OCI-LY7 (cell line): ENCODE measurements around the gene LRP5. TPM values are rescaled to one million over a fixed set of nuclear protein-coding genes. Genes with fewer than 3 reads are reported as not detected.

ENCODE experiments used
- BruUV-seq: library from RNA; stranded (reverse); fragments of 400-500 nt; replicated peaks from 2 replicates; lab custom pipeline; 2021; lab: Mats Ljungman, UMichigan
- CTCF ChIA-PET: fragments of 300-600 bp; sonication (Branson Sonifier 250); formaldehyde crosslinking; loops from one replicate; lab custom pipeline; 2022; ENCODE audit warnings: antibody characterized with exemption; ENCODE audit not compliant: unreplicated experiment; lab: Charles Lee
- POLR2A ChIA-PET: fragments of 300-600 bp; sonication (Branson Sonifier 250); formaldehyde crosslinking; loops from one replicate; lab custom pipeline; 2022; ENCODE audit warnings: antibody characterized with exemption; lab: Charles Lee
- DNase-seq: peaks from one replicate; pipeline ENCODE4 v3.0.0-alpha.2; 2015; ENCODE audit warnings: low spot score
- H2AFZ ChIP-seq: fragments of 200-600 bp; sonication (generic), shearing (Covaris generic); 2 replicates; pipeline ENCODE4 v1.6.1; 2014; ENCODE audit warnings: mild to moderate bottlenecking, antibody characterized with exemption, low read length, moderate library complexity
- H3K27ac ChIP-seq: fragments of 200-600 bp; sonication (generic); 2 replicates; pipeline ENCODE4 v1.5.1; 2014; ENCODE audit warnings: mixed run types, low read depth, mild to moderate bottlenecking, moderate library complexity, low read length, inconsistent platforms; ENCODE audit not compliant: poor library complexity, severe bottlenecking
- H3K36me3 ChIP-seq: fragments of 200-600 bp; sonication (generic); 2 replicates; pipeline ENCODE4 v1.6.1; 2014; ENCODE audit warnings: mild to moderate bottlenecking, antibody characterized with exemption, low read length, moderate library complexity, mixed read lengths; ENCODE audit not compliant: insufficient read depth
- H3K4me1 ChIP-seq: fragments of 200-600 bp; sonication (generic); 2 replicates; pipeline ENCODE4 v1.5.1; 2014; ENCODE audit warnings: mild to moderate bottlenecking, low read length; ENCODE audit not compliant: insufficient read depth, poor library complexity, severe bottlenecking
- H3K4me2 ChIP-seq: fragments of 200-600 bp; sonication (generic); 2 replicates; pipeline ENCODE4 v1.6.1; 2014; ENCODE audit warnings: mild to moderate bottlenecking, low read length
- H3K4me3 ChIP-seq: fragments of 200-600 bp; sonication (generic); 2 replicates; pipeline ENCODE4 v1.5.1; 2014; ENCODE audit warnings: mild to moderate bottlenecking, low read depth, low read length; ENCODE audit not compliant: poor library complexity, severe bottlenecking
- H3K79me2 ChIP-seq: fragments of 200-600 bp; sonication (generic); 2 replicates; pipeline ENCODE4 v1.6.1; 2016; ENCODE audit warnings: low read depth, mild to moderate bottlenecking, low read length, moderate library complexity, mixed read lengths; ENCODE audit not compliant: insufficient read depth
- H3K9me2 ChIP-seq: fragments of 200-600 bp; sonication (generic); 2 replicates; pipeline ENCODE4 v1.6.1; 2016; ENCODE audit warnings: mild to moderate bottlenecking, low read length, mixed read lengths; ENCODE audit not compliant: insufficient read depth
- H3K9me3 ChIP-seq: fragments of 200-600 bp; sonication (generic); 2 replicates; pipeline ENCODE4 v1.6.1; 2014; ENCODE audit warnings: mild to moderate bottlenecking, mixed run types, low read length, mixed read lengths
- H4K20me1 ChIP-seq: fragments of 200-600 bp; sonication (generic); 2 replicates; pipeline ENCODE4 v1.6.1; 2014; ENCODE audit warnings: mild to moderate bottlenecking, antibody characterized with exemption, low read length, moderate library complexity, mixed read lengths; ENCODE audit not compliant: insufficient read depth
- CTCF ChIP-seq: fragments of 200-600 bp; sonication (generic); conservative IDR thresholded peaks from 2 replicates; pipeline ENCODE4 v1.5.1; 2014; ENCODE audit warnings: mild to moderate bottlenecking, antibody characterized with exemption, low read length, moderate library complexity, mixed read lengths
- EZH2phosphoT487 ChIP-seq: fragments of 200-600 bp; sonication (generic); IDR thresholded peaks from 2 replicates; pipeline ENCODE4 v1.6.1; 2018; ENCODE audit warnings: low read depth, borderline replicate concordance, mild to moderate bottlenecking, mixed run types, antibody characterized with exemption, low read length, moderate library complexity, mixed read lengths
- intact Hi-C: fragments of 100-400 bp; cut with micrococcal nuclease; formaldehyde crosslinking; loops from one replicate; pipeline ENCODE4 v1.10.0; 2022; ENCODE audit not compliant: unreplicated experiment
- total RNA-seq, 2 experiments: library from RNA; depleted of rRNA in 1 of 2; stranded (reverse); fragments of >200 nt in 1 of 2; shearing (Covaris generic) in 1 of 2; gene quantifications; 2 replicates each; pipeline ENCODE4 v1.2.3, GENCODE V29; 2014 to 2022

The LRP5 gene
- total RNA-seq, 2 experiments from 2014 or later: 0.60 TPM; not detected in 1

- H2AFZ ChIP-seq: peak overlapping the region; percentile 89
- CTCF ChIA-PET: no interaction called here
- DNase-seq: peak; percentile 93
- H3K36me3 ChIP-seq: no peaks in the 10 kb centered on the region
- H4K20me1 ChIP-seq: no peaks in the 10 kb centered on the region
- intact Hi-C loops: loop anchor here (5.0 kb wide), 1 partner anchor 77 kb away; no protein-coding TSS in a partner anchor
- H3K4me2 ChIP-seq: peak overlapping the region; percentile 75
- peaks cover 41% of the 10 kb centered on the region for H3K4me1 ChIP-seq
- no peaks in the 10 kb centered on the region for H3K9me2 ChIP-seq
- H3K27ac ChIP-seq: peak overlapping the region; percentile 91
- no peak; the same call in 1 of the 2 replicates for TF ChIP-seq CTCF
- no peak for TF ChIP-seq EZH2phosphoT487
- POLR2A ChIA-PET: interaction anchor here (0.9 to 1.7 kb wide), 3 partner anchors 11 to 104 kb away, joined by 4 to 5 read pairs (median 4); partner anchors contain the start of gene C11orf24
- peak overlapping the region; percentile 55 for H3K4me3 ChIP-seq
- H3K9me3 ChIP-seq: no peaks in the 10 kb centered on the region
- BruUV-seq: no TSS peak
- H3K79me2 ChIP-seq: no peaks in the 10 kb centered on the region
Observed at GRCh38 chr11:68370211-68371111, 58.1 kb downstream of the LRP5 start.

- intact Hi-C loops: loop anchor here (5.0 kb wide), 1 partner anchor 76 kb away; no protein-coding TSS in a partner anchor
- H3K9me2 ChIP-seq: no peaks in the 10 kb centered on the region
- H4K20me1 ChIP-seq: no peaks in the 10 kb centered on the region
- POLR2A ChIA-PET: interaction anchor here (0.9 to 1.7 kb wide), 3 partner anchors 10 to 105 kb away, joined by 4 to 5 read pairs (median 4); partner anchors contain the start of gene C11orf24
- H2AFZ ChIP-seq: peak overlapping the region; percentile 89
- H3K27ac ChIP-seq: peak overlapping the region; percentile 91
- H3K9me3 ChIP-seq: no peaks in the 10 kb centered on the region
- no TSS peak for BruUV-seq
- CTCF ChIA-PET: no interaction called here
- peak overlapping the region; percentile 75 for H3K4me2 ChIP-seq
- no peaks in the 10 kb centered on the region for H3K79me2 ChIP-seq
- peak; percentile 66 for DNase-seq
- peaks cover 47% of the 10 kb centered on the region for H3K4me1 ChIP-seq
- no peaks in the 10 kb centered on the region for H3K36me3 ChIP-seq
- TF ChIP-seq EZH2phosphoT487 (no peak), CTCF (no peak; the same call in 1 of the 2 replicates)
- peak overlapping the region; percentile 55 for H3K4me3 ChIP-seq
Observed at GRCh38 chr11:68371171-68372041, 59.0 kb downstream of the LRP5 start.
